ENCODE data around the gene MYH10.

MYH10 gene

DNA sequence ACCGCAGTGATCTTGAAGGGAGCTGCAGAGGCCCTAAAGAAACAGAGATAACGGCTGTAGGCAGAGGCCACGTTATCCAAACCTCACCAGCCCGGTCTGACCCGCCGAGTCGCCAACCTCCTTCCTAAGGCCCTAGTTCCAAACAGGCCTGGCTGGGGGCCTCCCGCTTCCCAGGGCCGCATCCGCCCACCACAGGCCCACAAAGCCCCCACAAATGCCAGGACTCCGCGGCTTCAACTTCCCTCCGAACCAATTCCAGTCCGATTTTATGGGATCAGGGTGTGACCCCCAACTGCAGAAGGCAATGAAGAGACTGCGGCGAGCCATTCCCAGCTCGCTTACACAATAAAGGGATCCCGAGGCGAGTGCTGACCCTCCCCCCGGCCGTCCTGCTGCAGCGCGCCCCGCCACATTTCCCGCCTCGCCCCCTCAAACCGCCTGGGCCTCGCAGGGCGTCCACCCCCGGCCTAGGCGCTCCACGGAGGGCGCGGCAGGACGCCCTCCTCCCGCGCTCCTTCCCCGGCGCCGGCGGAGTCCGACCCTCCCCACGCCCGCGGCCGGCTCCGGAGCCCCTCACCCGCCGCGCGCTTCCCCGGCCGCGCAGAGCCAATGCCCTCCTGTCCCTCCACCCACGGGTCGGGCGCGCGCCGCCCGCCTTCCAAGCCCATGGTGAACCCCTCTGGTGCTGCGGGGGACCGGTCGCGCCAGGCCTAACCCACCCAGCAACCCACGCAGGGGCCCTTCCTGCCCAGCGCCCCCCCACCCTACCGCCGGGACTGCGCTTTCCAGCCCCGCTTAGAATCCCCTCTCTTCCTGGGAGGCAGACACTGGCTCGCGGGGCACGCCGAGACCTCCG lies 926 bp downstream of the MYH10 start:
- TF ChIP-seq, protein P1, sequence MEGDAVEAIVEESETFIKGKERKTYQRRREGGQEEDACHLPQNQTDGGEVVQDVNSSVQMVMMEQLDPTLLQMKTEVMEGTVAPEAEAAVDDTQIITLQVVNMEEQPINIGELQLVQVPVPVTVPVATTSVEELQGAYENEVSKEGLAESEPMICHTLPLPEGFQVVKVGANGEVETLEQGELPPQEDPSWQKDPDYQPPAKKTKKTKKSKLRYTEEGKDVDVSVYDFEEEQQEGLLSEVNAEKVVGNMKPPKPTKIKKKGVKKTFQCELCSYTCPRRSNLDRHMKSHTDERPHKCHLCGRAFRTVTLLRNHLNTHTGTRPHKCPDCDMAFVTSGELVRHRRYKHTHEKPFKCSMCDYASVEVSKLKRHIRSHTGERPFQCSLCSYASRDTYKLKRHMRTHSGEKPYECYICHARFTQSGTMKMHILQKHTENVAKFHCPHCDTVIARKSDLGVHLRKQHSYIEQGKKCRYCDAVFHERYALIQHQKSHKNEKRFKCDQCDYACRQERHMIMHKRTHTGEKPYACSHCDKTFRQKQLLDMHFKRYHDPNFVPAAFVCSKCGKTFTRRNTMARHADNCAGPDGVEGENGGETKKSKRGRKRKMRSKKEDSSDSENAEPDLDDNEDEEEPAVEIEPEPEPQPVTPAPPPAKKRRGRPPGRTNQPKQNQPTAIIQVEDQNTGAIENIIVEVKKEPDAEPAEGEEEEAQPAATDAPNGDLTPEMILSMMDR (IDR thresholded peaks at IDR 0.05), result no peak

DNA sequence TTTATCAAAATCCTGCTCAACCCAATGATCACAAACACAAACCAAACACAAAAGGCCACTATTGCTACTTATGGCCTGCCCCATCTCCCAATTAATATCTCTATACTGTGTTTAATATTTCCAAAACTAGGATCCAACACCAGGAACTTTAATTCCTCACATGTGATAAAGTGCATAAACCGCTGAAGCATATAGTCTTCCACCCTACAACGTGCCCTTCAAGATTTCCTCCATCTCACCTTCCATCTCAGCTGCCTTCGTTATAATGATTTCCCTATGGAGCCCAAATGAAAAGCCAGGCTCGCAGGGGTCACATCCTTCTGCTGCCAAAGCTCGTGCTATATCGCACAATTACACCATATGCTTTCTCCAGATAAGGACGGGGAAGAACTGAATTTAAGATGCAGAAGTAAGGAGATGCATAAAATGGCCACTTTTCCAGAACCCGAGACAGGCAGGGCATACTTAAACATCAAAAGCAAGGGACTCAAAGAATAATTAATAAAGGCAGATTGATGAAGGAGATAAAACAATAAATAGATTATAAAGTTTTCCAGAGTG lies 1.8 kb downstream of the MYH10 start:
- TF ChIP-seq, protein P1 (IDR thresholded peaks at IDR 0.05), result no peak

DNA sequence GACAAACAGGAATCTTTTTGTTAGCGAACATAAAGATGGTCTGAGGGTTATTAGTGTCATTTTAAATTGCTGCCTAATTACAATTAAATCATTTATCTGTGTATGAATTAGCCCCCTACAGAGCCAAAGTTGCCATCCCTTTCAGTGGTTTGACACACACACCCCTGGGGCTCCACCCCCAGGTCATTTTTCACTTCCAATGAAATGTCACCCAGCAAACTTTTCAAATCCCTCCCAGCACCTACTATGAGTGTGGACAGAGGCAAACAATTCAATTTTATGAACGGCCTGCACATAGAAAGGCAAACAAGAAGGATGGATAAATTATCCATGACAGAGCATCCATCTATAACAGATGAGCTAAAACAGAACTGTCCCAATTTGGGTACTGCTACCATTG lies 2.4 kb downstream of the MYH10 start:
- TF ChIP-seq, protein P1 (IDR thresholded peaks at IDR 0.05), result no peak

DNA sequence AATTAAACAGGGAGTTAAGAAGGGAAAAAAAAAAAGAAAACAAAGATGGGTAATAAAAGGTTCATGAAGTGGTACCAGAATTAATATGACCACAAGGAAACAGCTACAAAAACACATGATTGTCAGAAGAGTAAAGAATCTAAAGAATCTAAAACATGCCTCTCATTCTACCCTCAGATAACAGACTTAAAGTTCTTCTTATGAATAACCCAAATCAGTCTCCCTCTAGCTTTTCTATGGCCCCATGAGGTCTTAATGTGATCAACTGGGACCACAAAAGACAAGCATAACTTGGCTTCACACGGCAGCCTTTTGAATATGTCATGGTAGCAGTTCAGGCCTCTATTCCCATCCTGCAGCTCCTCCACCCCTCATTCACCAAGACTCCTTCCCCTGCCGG lies 6.9 kb downstream of the MYH10 start:
- TF ChIP-seq, protein P1 (IDR thresholded peaks at IDR 0.05), result no peak

DNA sequence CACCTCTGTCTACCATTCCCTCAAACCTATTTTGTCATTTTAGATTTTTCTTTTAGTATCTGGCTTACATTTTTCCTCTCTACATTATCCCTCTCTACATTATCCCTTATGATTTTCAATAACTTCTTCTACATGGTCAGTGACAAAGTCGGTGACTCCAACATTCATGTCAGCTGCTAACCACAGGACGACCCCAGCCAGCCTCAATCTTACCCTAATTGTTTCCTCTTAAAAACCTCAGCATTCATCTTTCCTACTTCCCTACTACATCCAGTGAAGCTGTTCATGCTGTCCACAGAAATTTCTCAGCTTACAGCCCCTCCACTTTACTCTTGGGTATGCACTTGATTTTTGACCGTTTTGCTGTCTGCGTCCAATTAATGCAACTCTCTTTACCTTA lies 8.3 kb downstream of the MYH10 start:
- TF ChIP-seq, protein P1 (IDR thresholded peaks at IDR 0.05), result no peak

DNA sequence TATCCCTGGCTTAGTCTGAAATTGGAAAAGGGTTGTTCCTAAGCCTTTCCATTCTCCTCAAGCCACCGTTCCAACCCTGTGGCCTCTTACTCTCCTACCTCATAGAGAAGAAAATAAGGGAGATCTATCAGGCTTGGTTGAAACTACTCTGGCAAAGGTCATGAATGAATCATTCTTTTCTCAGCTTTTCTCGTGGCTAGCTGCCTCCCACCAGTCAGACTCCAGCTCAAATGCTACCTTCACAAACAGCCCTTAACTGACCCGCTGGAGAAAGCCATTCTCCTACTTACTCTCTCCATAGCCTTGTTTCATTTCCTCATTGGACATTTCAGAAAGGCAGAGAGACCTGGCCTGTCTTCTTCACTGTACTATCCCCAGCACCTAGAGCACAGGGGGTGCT lies 8.9 kb downstream of the MYH10 start:
- TF ChIP-seq, protein P1 (IDR thresholded peaks at IDR 0.05), result no peak

DNA sequence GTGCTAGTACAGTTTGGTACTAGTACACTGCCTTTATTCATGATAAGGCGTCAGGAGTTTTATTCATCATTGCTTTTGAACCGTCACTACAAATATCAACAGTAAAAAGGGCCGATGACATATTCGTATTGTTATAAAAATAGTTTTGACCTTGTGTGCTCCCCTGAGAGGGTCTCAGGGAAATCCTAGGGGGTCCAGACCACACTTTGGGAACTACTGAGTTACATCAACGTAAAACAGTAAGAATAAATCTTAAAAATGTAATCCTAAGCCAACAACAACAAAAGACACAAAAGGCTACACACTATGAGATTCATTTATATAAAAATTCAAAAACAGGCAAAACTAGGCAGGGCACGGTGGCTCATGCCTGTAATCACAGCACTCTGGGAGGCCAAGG lies 11.2 kb downstream of the MYH10 start:
- TF ChIP-seq, protein P1 (IDR thresholded peaks at IDR 0.05), result no peak

Measured in LNCAP (cell line).